Lower leg skin (tissue), 3 donors: ENCODE measurements around the gene DGKD.

Source experiments
- CTCF ChIP-seq, 3 donors: fragments of 450-650 bp; IDR thresholded peaks; one replicate each; pipeline ENCODE4 v1.5.1; 2016; ENCODE audit warnings: antibody characterized with exemption in 3 of 3, mild to moderate bottlenecking in 3 of 3, moderate library complexity in 2 of 3
- POLR2A ChIP-seq, 2 donors: fragments of 450-650 bp; IDR thresholded peaks; one replicate each; pipeline ENCODE4 v1.6.1; 2016 to 2017; ENCODE audit warnings: antibody characterized with exemption in 2 of 2, mild to moderate bottlenecking in 1 of 2, moderate library complexity in 1 of 2

GRCh38 chr2:233362742-233363141 is 8.4 kb downstream of the DGKD start:
- no peak for TF ChIP-seq CTCF (IDR thresholded peaks at IDR 0.05)
- TF ChIP-seq POLR2A (IDR thresholded peaks at IDR 0.05) = no peak
